ENCODE measurements around the gene KDM5B. TPM values are rescaled to one million over a fixed set of nuclear protein-coding genes. Genes with fewer than 3 reads are reported as not detected.

The KDM5B gene
- total RNA-seq: 10 to 100 TPM; 18.6 to 22.7 TPM
- 14.2 TPM for polyA plus RNA-seq

- CTCF ChIA-PET: interaction anchor here (1.1 kb wide), 1 partner anchor 58 kb away, joined by 4 read pairs; no protein-coding TSS in a partner anchor
- Histone ChIP-seq H3K4me1 (ENCODE audit: insufficient read depth, low read length) (peaks cover 36% of the 10 kb centered on the region), H3K27ac (ENCODE audit: low read depth, low read length) (peak within 1 kb of the TSS; percentile 83), H3K27me3 (ENCODE audit: insufficient read depth, low read length, poor library complexity, severe bottlenecking) (no peaks in the 10 kb centered on the region), H3K4me3 (ENCODE audit: low read length) (peak within 1 kb of the TSS; percentile 73), H3K36me3 (ENCODE audit: insufficient read depth, low read length) (no peaks in the 10 kb centered on the region), H3K9me3 (ENCODE audit: low read length) (no peaks in the 10 kb centered on the region)
- POLR2A ChIA-PET: interaction anchor here (0.5 to 0.9 kb wide), 2 partner anchors 80 to 160 kb away, joined by 4 read pairs; partner anchors contain the start of gene RABIF
- H3K4me3 Mint-ChIP-seq: peak within 1 kb of the TSS; percentile 86 to 93 (median 87)
- H3K27me3 Mint-ChIP-seq: no peaks in the 10 kb centered on the region
- peak within 1 kb of the TSS; percentile 18 to 91 (median 86) for H3K27ac Mint-ChIP-seq
- peak; percentile 52 to 79 (median 54) for DNase-seq
- H3K4me1 Mint-ChIP-seq: peaks cover 37 to 57% (median 57%) of the 10 kb centered on the region in 3 donors
- H3K36me3 Mint-ChIP-seq: peaks cover 0 to 12% (median 0%) of the 10 kb centered on the region in 3 donors
- no peaks in the 10 kb centered on the region for H3K9me3 Mint-ChIP-seq
Observed at GRCh38 chr1:202807926-202808757, at the start of gene KDM5B. Gene KDM5B (minus strand): TSS chr1:202808421. CDS start chr1:202808305, 116 bp downstream.

DNA sequence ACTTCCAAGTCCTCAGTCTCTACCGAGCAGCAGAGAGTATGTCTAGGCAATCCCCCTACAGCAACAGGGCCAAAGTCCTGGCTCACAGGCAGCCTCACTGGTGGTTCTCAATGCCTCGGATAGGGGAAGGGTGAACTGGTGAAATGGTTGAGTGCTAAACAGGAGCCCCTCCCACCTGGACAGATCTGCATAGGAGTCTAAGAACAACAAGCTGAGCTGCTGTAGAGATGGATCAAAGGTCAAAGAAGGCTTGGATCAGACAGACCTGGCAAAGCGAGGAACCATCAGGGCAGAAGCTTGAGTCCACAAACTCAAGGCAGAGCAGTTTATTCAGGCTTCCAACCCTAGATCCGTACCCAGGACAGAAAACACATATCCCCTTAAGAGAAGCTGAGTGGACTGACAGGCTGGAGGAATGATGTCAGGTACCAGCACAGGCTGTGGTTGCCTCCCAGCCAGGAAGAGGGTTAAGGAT is 49.0 kb upstream of the KDM5B start:
- CTCF ChIA-PET: no interaction called here
- Mint-ChIP-seq H3K36me3 (no peaks in the 10 kb centered on the region), H3K4me3 (no peak overlapping the region), H3K4me1 (peaks cover 12 to 21% (median 17%) of the 10 kb centered on the region in 3 donors), H3K27me3 (peaks cover 13 to 22% of the 10 kb centered on the region in 2 donors), H3K27ac (no peak overlapping the region), H3K9me3 (no peaks in the 10 kb centered on the region)
- H3K27ac ChIP-seq (ENCODE audit: low read depth, low read length): no peak overlapping the region
- H3K36me3 ChIP-seq (ENCODE audit: insufficient read depth, low read length): no peaks in the 10 kb centered on the region
- H3K4me1 ChIP-seq (ENCODE audit: insufficient read depth, low read length): peaks cover 5% of the 10 kb centered on the region
- no peaks in the 10 kb centered on the region for H3K9me3 ChIP-seq (ENCODE audit: low read length)
- POLR2A ChIA-PET: no interaction called here
- DNase-seq: no peak
- no peak overlapping the region for H3K4me3 ChIP-seq (ENCODE audit: low read length)
- H3K27me3 ChIP-seq (ENCODE audit: insufficient read depth, low read length, poor library complexity, severe bottlenecking): peaks cover 10% of the 10 kb centered on the region

DNA sequence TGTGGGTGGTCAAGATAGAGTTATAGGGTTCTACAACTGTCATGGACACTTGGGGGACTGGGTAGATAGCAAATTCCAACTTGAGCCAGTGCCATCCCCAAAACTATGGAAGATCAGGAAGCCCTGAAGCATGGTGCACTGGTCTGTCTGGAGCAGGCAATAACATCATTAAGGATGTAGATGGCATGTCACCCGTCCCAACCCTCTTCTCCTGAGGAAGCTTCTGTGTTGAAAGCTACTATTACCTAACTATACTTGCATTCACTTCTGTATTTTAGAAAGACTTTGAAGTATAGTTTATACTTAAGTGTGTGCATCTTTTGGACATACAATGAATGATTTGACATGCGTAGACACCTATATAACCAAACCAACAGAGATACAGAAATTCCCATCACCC is 47.8 kb upstream of the KDM5B start:
- no peak for DNase-seq
- Mint-ChIP-seq H3K36me3 (no peaks in the 10 kb centered on the region), H3K4me1 (peaks cover 4 to 9% (median 5%) of the 10 kb centered on the region in 3 donors), H3K27me3 (peaks cover 7 to 13% of the 10 kb centered on the region in 2 donors), H3K27ac (no peak overlapping the region), H3K4me3 (no peak overlapping the region), H3K9me3 (no peaks in the 10 kb centered on the region)
- Histone ChIP-seq H3K36me3 (ENCODE audit: insufficient read depth, low read length) (no peaks in the 10 kb centered on the region), H3K4me1 (ENCODE audit: insufficient read depth, low read length) (no peaks in the 10 kb centered on the region), H3K27me3 (ENCODE audit: insufficient read depth, low read length, poor library complexity, severe bottlenecking) (no peaks in the 10 kb centered on the region), H3K4me3 (ENCODE audit: low read length) (no peak overlapping the region), H3K27ac (ENCODE audit: low read depth, low read length) (no peak overlapping the region), H3K9me3 (ENCODE audit: low read length) (no peaks in the 10 kb centered on the region)
- CTCF ChIA-PET: no interaction called here
- POLR2A ChIA-PET: no interaction called here

GRCh38 chr1:202854787-202855186 is 46.6 kb upstream of the KDM5B start:
- H3K9me3 ChIP-seq (ENCODE audit: low read length): no peaks in the 10 kb centered on the region

GRCh38 chr1:202852163-202852904 is 44.1 kb upstream of the KDM5B start:
- H3K27ac Mint-ChIP-seq: no peak overlapping the region
- peaks cover 3% of the 10 kb centered on the region in 2 donors for H3K27me3 Mint-ChIP-seq
- Histone ChIP-seq H3K4me3 (ENCODE audit: low read length) (no peak overlapping the region), H3K36me3 (ENCODE audit: insufficient read depth, low read length) (no peaks in the 10 kb centered on the region), H3K27ac (ENCODE audit: low read depth, low read length) (no peak overlapping the region), H3K9me3 (ENCODE audit: low read length) (no peaks in the 10 kb centered on the region), H3K4me1 (ENCODE audit: insufficient read depth, low read length) (no peaks in the 10 kb centered on the region), H3K27me3 (ENCODE audit: insufficient read depth, low read length, poor library complexity, severe bottlenecking) (no peaks in the 10 kb centered on the region)
- DNase-seq: peak in 2 of 5 donors; percentile 11 to 20
- POLR2A ChIA-PET: no interaction called here
- no peak overlapping the region for H3K4me3 Mint-ChIP-seq
- no peaks in the 10 kb centered on the region for H3K9me3 Mint-ChIP-seq
- H3K36me3 Mint-ChIP-seq: no peaks in the 10 kb centered on the region
- CTCF ChIA-PET: interaction anchor here (0.6 to 1.4 kb wide), 3 partner anchors 9 to 101 kb away, joined by 3 to 5 read pairs (median 3); no protein-coding TSS in a partner anchor
- H3K4me1 Mint-ChIP-seq: no peaks in the 10 kb centered on the region

More at GRCh38 chr1:202854787-202855186, 46.6 kb upstream of the KDM5B start:
- no peak for DNase-seq
- H3K27ac Mint-ChIP-seq: no peak overlapping the region
- Histone ChIP-seq H3K27me3 (ENCODE audit: insufficient read depth, low read length, poor library complexity, severe bottlenecking) (no peaks in the 10 kb centered on the region), H3K36me3 (ENCODE audit: insufficient read depth, low read length) (no peaks in the 10 kb centered on the region), H3K27ac (ENCODE audit: low read depth, low read length) (no peak overlapping the region), H3K4me3 (ENCODE audit: low read length) (no peak overlapping the region), H3K4me1 (ENCODE audit: insufficient read depth, low read length) (no peaks in the 10 kb centered on the region)
- ChIA-PET POLR2A (no interaction called here), CTCF (interaction anchor here (1.5 kb wide), 1 partner anchor 8 kb away, joined by 3 read pairs; no protein-coding TSS in a partner anchor)
- no peaks in the 10 kb centered on the region for H3K36me3 Mint-ChIP-seq
- H3K4me1 Mint-ChIP-seq: peaks cover 0 to 2% (median 0%) of the 10 kb centered on the region in 3 donors
- no peaks in the 10 kb centered on the region for H3K9me3 Mint-ChIP-seq
- no peak overlapping the region for H3K4me3 Mint-ChIP-seq
- H3K27me3 Mint-ChIP-seq: peaks cover 3 to 6% of the 10 kb centered on the region in 2 donors

DNA sequence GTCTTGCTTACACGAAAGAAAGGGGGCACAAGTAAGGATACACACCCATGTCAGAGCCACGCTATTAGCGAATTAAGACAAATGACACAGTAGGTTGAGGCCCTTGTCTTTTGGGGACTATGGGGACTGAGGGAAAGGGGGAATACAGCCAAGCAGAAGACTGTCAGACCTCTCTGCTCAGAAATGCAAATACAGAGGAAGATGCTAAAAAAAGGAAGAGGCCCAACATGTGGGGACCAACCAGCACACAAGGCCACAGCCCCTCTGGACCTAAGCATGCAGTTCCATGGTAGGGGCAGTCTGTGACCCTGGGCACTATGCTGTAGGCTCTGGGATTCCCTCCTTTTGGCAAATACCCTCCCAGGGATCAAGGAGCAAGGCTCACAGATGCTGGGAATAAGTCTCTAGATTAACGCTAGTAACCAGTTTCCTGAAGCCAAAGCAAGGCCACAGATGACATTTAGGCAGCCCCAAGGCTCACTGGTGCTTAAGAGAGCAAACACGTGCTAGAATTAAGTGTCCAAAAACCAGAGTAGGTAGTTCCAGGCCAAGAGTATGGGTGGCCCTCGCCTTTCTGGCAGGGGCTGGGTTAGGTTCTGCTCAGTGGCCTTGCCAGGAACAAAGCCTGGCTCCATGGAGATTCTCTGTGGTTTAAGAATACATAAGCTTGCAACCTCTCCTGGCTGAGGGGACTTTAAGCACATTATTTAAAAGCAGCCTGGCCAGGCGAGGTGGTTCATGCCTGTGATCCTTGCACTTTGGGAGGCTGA is 42.6 kb upstream of the KDM5B start:
- Histone ChIP-seq H3K36me3 (ENCODE audit: insufficient read depth, low read length) (no peaks in the 10 kb centered on the region), H3K4me1 (ENCODE audit: insufficient read depth, low read length) (no peaks in the 10 kb centered on the region), H3K4me3 (ENCODE audit: low read length) (no peak overlapping the region), H3K27ac (ENCODE audit: low read depth, low read length) (no peak overlapping the region), H3K27me3 (ENCODE audit: insufficient read depth, low read length, poor library complexity, severe bottlenecking) (no peaks in the 10 kb centered on the region), H3K9me3 (ENCODE audit: low read length) (no peaks in the 10 kb centered on the region)
- CTCF ChIA-PET: interaction anchor here (1.0 to 1.1 kb wide), 2 partner anchors 10 to 13 kb away, joined by 3 to 4 read pairs; no protein-coding TSS in a partner anchor
- POLR2A ChIA-PET: no interaction called here
- peaks cover 1 to 4% of the 10 kb centered on the region in 2 donors for H3K27me3 Mint-ChIP-seq
- DNase-seq: no peak
- no peaks in the 10 kb centered on the region for H3K36me3 Mint-ChIP-seq
- no peaks in the 10 kb centered on the region for H3K4me1 Mint-ChIP-seq
- no peak overlapping the region for H3K27ac Mint-ChIP-seq
- H3K4me3 Mint-ChIP-seq: no peak overlapping the region
- no peaks in the 10 kb centered on the region for H3K9me3 Mint-ChIP-seq

GRCh38 chr1:202848191-202848542 is 39.9 kb upstream of the KDM5B start:
- ChIA-PET POLR2A (interaction anchor here (0.6 kb wide), 1 partner anchor 22 kb away, joined by 3 read pairs; no protein-coding TSS in a partner anchor), CTCF (no interaction called here)
- H3K9me3 ChIP-seq (ENCODE audit: low read length): no peaks in the 10 kb centered on the region
- no peak overlapping the region for H3K27ac ChIP-seq (ENCODE audit: low read depth, low read length)
- Mint-ChIP-seq H3K27me3 (peaks cover 6 to 9% of the 10 kb centered on the region in 2 donors), H3K36me3 (no peaks in the 10 kb centered on the region), H3K27ac (peak overlapping the region in 2 of 8 donors; percentile 15 to 38), H3K4me1 (no peaks in the 10 kb centered on the region), H3K4me3 (no peak overlapping the region), H3K9me3 (no peaks in the 10 kb centered on the region)
- H3K27me3 ChIP-seq (ENCODE audit: insufficient read depth, low read length, poor library complexity, severe bottlenecking): no peaks in the 10 kb centered on the region
- H3K4me1 ChIP-seq (ENCODE audit: insufficient read depth, low read length): no peaks in the 10 kb centered on the region
- DNase-seq: no peak
- H3K36me3 ChIP-seq (ENCODE audit: insufficient read depth, low read length): no peaks in the 10 kb centered on the region
- no peak overlapping the region for H3K4me3 ChIP-seq (ENCODE audit: low read length)

Data from CD8-positive, alpha-beta memory T cell (primary cell).